H1 (cell line): ENCODE measurements around the gene TPT1. TPM values are rescaled to one million over a fixed set of nuclear protein-coding genes. Genes with fewer than 3 reads are reported as not detected.

ENCODE experiments used
- CTCF ChIA-PET: fragments of 300-600 bp; sonication (Branson Sonifier 250); formaldehyde crosslinking; loops from one replicate; lab custom pipeline; 2021; ENCODE audit not compliant: partially characterized antibody; lab: Charles Lee
- POLR2A ChIA-PET: fragments of 300-600 bp; sonication (Branson Sonifier 250); formaldehyde crosslinking; loops from one replicate; lab custom pipeline; 2021; ENCODE audit warnings: inconsistent platforms; ENCODE audit not compliant: partially characterized antibody; lab: Charles Lee
- DNase-seq, 2 experiments: peaks; one replicate each; pipeline versions ENCODE4 v3.0.0 to v3.0.0-alpha.2; 2010 to 2022; ENCODE audit warnings: low spot score in 2 of 2, low read depth in 1 of 2, mixed read lengths in 1 of 2
- FAIRE-seq: peaks from 2 replicates; lab custom pipeline; 2011; peaks lifted over from hg19 to GRCh38; lab: Jason Lieb, UNC
- H2AFZ ChIP-seq: 2 replicates; pipeline ENCODE4 v1.8.1; 2012; ENCODE audit warnings: low read length, inconsistent platforms
- H2AK5ac ChIP-seq: 2 replicates; pipeline ENCODE4 v1.6.1; 2013; ENCODE audit warnings: low read depth, low read length
- H2BK120ac ChIP-seq: replicated peaks from 2 replicates; pipeline ENCODE3; 2013; ENCODE audit warnings: low read depth, low read length, inconsistent platforms
- H2BK12ac ChIP-seq: 2 replicates; pipeline ENCODE4 v1.6.1; 2013; ENCODE audit warnings: low read depth, low read length
- H2BK15ac ChIP-seq: 2 replicates; pipeline ENCODE4 v1.6.1; 2013; ENCODE audit warnings: low read length
- H2BK20ac ChIP-seq: 2 replicates; pipeline ENCODE4 v1.6.1; 2013; ENCODE audit warnings: low read length
- H2BK5ac ChIP-seq: 2 replicates; pipeline ENCODE4 v1.6.1; 2013; ENCODE audit warnings: low read depth, low read length
- H3K14ac ChIP-seq: 2 replicates; pipeline ENCODE4 v1.6.1; 2013; ENCODE audit warnings: inconsistent platforms; ENCODE audit not compliant: insufficient read length
- H3K18ac ChIP-seq: 2 replicates; pipeline ENCODE4 v1.6.1; 2013; ENCODE audit warnings: low read length; ENCODE audit errors: extremely low read depth
- H3K23ac ChIP-seq: 2 replicates; pipeline ENCODE4 v1.6.1; 2013; ENCODE audit warnings: inconsistent platforms; ENCODE audit not compliant: insufficient read length
- H3K23me2 ChIP-seq: 2 replicates; pipeline ENCODE4 v1.6.1; 2013; ENCODE audit warnings: low read depth, low read length
- H3K27ac ChIP-seq: 2 replicates; pipeline ENCODE4 v1.6.1; 2011; ENCODE audit warnings: low read depth, low read length, inconsistent platforms
- H3K27me3 ChIP-seq, 4 experiments: replicated peaks in 1 of 4; 1 replicate in 1 of 4; 2 replicates in 3 of 4; pipeline versions ENCODE4 v1.6.1 to v1.8.1; 2011 to 2013; ENCODE audit warnings: low read length in 3 of 4, mild to moderate bottlenecking in 3 of 4, inconsistent platforms in 2 of 4, mixed read lengths in 2 of 4, moderate library complexity in 1 of 4; ENCODE audit not compliant: control insufficient read depth in 3 of 4, insufficient read depth in 3 of 4; ENCODE audit errors: extremely low read depth in 1 of 4
- H3K36me3 ChIP-seq, 4 experiments: 2 replicates each; pipeline versions ENCODE4 v1.6.1 to v1.8.1; 2011 to 2013; ENCODE audit warnings: mild to moderate bottlenecking in 4 of 4, low read length in 3 of 4, moderate library complexity in 2 of 4, control low read depth in 1 of 4, inconsistent platforms in 1 of 4; ENCODE audit not compliant: insufficient read depth in 4 of 4, control insufficient read depth in 2 of 4
- H3K4ac ChIP-seq: replicated peaks from 2 replicates; pipeline ENCODE3; 2013; ENCODE audit warnings: low read length, low read depth, mixed read lengths, inconsistent platforms; ENCODE audit not compliant: insufficient read length
- H3K4me1 ChIP-seq, 4 experiments: replicated peaks in 1 of 4; 1 replicate in 1 of 4; 2 replicates in 3 of 4; pipeline versions ENCODE4 v1.6.1 to v1.8.1; 2011 to 2013; ENCODE audit warnings: low read length in 3 of 4, inconsistent platforms in 2 of 4, mixed read lengths in 1 of 4; ENCODE audit not compliant: insufficient read depth in 4 of 4, control insufficient read depth in 3 of 4
- H3K4me2 ChIP-seq, 2 experiments: 2 replicates each; pipeline versions ENCODE4 v1.6.1 to v1.8.1; 2011 to 2013; ENCODE audit warnings: low read depth in 2 of 2, low read length in 2 of 2, control low read depth in 1 of 2, inconsistent platforms in 1 of 2, mild to moderate bottlenecking in 1 of 2; ENCODE audit not compliant: insufficient read depth in 1 of 2
- H3K4me3 ChIP-seq, 4 experiments: fragments of 200-600, 300-600 bp in 1 of 4; sonication (generic), shearing (Covaris generic), sonication (Bioruptor Twin) in 1 of 4; 2 replicates each; pipeline versions ENCODE4 v1.5.1 to v1.8.1; 2011 to 2016; ENCODE audit warnings: low read length in 4 of 4, low read depth in 3 of 4, control low read depth in 2 of 4, inconsistent platforms in 2 of 4, mild to moderate bottlenecking in 2 of 4, mixed read lengths in 1 of 4, moderate library complexity in 1 of 4; ENCODE audit not compliant: insufficient read depth in 2 of 4; ENCODE audit errors: extremely low read depth in 1 of 4
- H3K56ac ChIP-seq: replicated peaks from 2 replicates; pipeline ENCODE3; 2013; ENCODE audit warnings: low read depth, mild to moderate bottlenecking, mixed read lengths, low read length, inconsistent platforms; ENCODE audit not compliant: insufficient read length
- H3K79me1 ChIP-seq: 2 replicates; pipeline ENCODE4 v1.6.1; 2013; ENCODE audit warnings: low read depth, low read length, control low read depth
- H3K79me2 ChIP-seq, 2 experiments: 2 replicates each; pipeline versions ENCODE4 v1.6.1 to v1.8.1; 2012 to 2013; ENCODE audit warnings: low read length in 2 of 2, mild to moderate bottlenecking in 2 of 2, inconsistent platforms in 1 of 2; ENCODE audit not compliant: insufficient read depth in 2 of 2, control insufficient read depth in 1 of 2
- H3K9ac ChIP-seq, 4 experiments: replicated peaks in 1 of 4; 1 replicate in 1 of 4; 2 replicates in 3 of 4; pipeline versions ENCODE4 v1.6.1 to v1.8.1; 2011 to 2013; ENCODE audit warnings: low read depth in 3 of 4, low read length in 3 of 4, control low read depth in 2 of 4, mild to moderate bottlenecking in 2 of 4, moderate library complexity in 2 of 4, inconsistent platforms in 1 of 4; ENCODE audit errors: extremely low read depth in 1 of 4
- H3K9me3 ChIP-seq, 2 experiments: 2 replicates each; pipeline versions ENCODE4 v1.6.1 to v1.8.1; 2012 to 2013; ENCODE audit warnings: mild to moderate bottlenecking in 2 of 2, moderate library complexity in 2 of 2, control low read depth in 1 of 2, inconsistent platforms in 1 of 2, low read depth in 1 of 2, low read length in 1 of 2, mixed read lengths in 1 of 2; ENCODE audit not compliant: insufficient read depth in 2 of 2
- H4K20me1 ChIP-seq, 2 experiments: replicated peaks in 1 of 2; 2 replicates each; pipeline versions ENCODE3 to v1.8.1; 2011 to 2013; ENCODE audit warnings: inconsistent platforms in 2 of 2, low read length in 2 of 2, mild to moderate bottlenecking in 1 of 2; ENCODE audit not compliant: insufficient read depth in 2 of 2, control insufficient read depth in 1 of 2
- H4K5ac ChIP-seq: 2 replicates; pipeline ENCODE4 v1.6.1; 2013; ENCODE audit warnings: low read length, low read depth, mixed read lengths, inconsistent platforms; ENCODE audit not compliant: insufficient read length
- H4K8ac ChIP-seq: 2 replicates; pipeline ENCODE4 v1.8.0; 2013; ENCODE audit warnings: mild to moderate bottlenecking, moderate library complexity, low read length, inconsistent platforms; ENCODE audit not compliant: insufficient read depth; ENCODE audit errors: extremely low read depth
- H4K91ac ChIP-seq: replicated peaks from 2 replicates; pipeline ENCODE3; 2013; ENCODE audit warnings: low read length, mixed read lengths, inconsistent platforms; ENCODE audit not compliant: insufficient read length
- RNF2 ChIP-seq: fragments of 200-900, 300-1000 bp; sonication (generic); IDR thresholded peaks from 2 replicates; pipeline ENCODE4 v1.7.1; 2016; ENCODE audit warnings: borderline replicate concordance, low read depth, mild to moderate bottlenecking, antibody characterized with exemption, low read length; ENCODE audit not compliant: poor library complexity, severe bottlenecking; ENCODE audit errors: missing control alignments
- WGBS, 2 experiments: shearing (Covaris generic) in 1 of 2; methylation state at CpG; one replicate each; pipeline versions ENCODE4 v1.1.6 to v1.1.7; 2013 to 2015; ENCODE audit warnings: low lambda C conversion rate in 2 of 2, mixed read lengths in 2 of 2, inconsistent platforms in 1 of 2, low coverage in 1 of 2, missing lambda C conversion rate in 1 of 2; ENCODE audit not compliant: insufficient replicate concordance in 2 of 2, insufficient coverage in 1 of 2, insufficient read length in 1 of 2; ENCODE audit errors: extremely low coverage in 1 of 2, missing lambda C conversion rate in 1 of 2; 5-methylcytosine and 5-hydroxymethylcytosine counted together
- polyA plus RNA-seq, 7 experiments: library from polyadenylated mRNA; depleted of rRNA in 3 of 7; stranded (reverse) in 5 of 7; unstranded in 2 of 7; fragments of >200 nt in 5 of 7; fragments of 200-250 nt in 2 of 7; gene quantifications; 1 replicate in 5 of 7; 2 replicates in 1 of 7; 4 replicates in 1 of 7; pipeline versions ENCODE4 v1.2.1 to v1.2.3, GENCODE V29; 2011 to 2013; ENCODE audit warnings: missing spikeins in 2 of 7, mixed read lengths in 2 of 7
- total RNA-seq: library from RNA; stranded (reverse); fragmentation: NEBNext Ultra II Directional; extraction: Animal tissue kit (Norgen Biotek cat#: 25700); gene quantifications from 2 replicates; pipeline ENCODE4 v1.2.1, GENCODE V29; 2021

TPT1 gene
- total and polyA plus RNA-seq, 2 of the 8 experiments (the other 6 are each of a cell fraction or from before 2014, with no cell fraction given): 2,245 to 2,279 TPM

DNA sequence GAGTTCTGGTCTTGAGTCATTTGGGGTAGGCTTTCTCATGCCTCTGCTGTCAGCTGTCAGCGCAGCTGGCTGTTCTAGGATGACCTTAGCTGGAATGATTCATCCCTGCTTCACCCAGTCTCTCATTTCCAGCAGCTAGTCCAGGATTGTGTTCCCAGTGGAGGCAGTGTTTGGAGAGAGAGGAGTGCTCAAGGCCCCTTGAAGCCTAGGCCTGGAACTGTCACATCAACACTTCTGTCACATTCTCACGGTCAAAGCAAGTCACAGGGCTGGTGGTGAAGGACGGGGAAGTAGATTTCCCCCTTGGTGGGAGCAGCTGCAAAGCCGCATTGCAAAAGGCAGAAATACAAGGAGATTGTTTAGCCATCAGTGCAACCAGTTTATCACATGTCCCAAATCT is 15.2 kb downstream of the TPT1 start:
- H3K27ac ChIP-seq: no peak overlapping the region
- H3K18ac ChIP-seq: no peak overlapping the region
- H3K23ac ChIP-seq: no peak overlapping the region
- FAIRE-seq: no peak
- H3K79me2 ChIP-seq: no peaks in the 10 kb centered on the region
- no peaks in the 10 kb centered on the region for H3K27me3 ChIP-seq
- no peak overlapping the region for H2BK5ac ChIP-seq
- H3K14ac ChIP-seq: no peak overlapping the region
- H2BK15ac ChIP-seq: no peak overlapping the region
- POLR2A ChIA-PET: interaction anchor here (0.6 to 17.8 kb wide), 4 partner anchors 9 to 40 kb away, joined by 3 to 319 read pairs (median 4); partner anchors contain the start of gene TPT1
- DNase-seq: no peak
- H4K5ac ChIP-seq: no peak overlapping the region
- no peak overlapping the region for H4K91ac ChIP-seq
- H3K9me3 ChIP-seq: no peaks in the 10 kb centered on the region
- H3K4me1 ChIP-seq: no peaks in the 10 kb centered on the region
- H3K79me1 ChIP-seq: no peaks in the 10 kb centered on the region
- H3K36me3 ChIP-seq: no peaks in the 10 kb centered on the region
- H2BK120ac ChIP-seq: no peak overlapping the region
- H2AFZ ChIP-seq: no peak overlapping the region
- H3K4me2 ChIP-seq: no peak overlapping the region
- no peak overlapping the region for H2AK5ac ChIP-seq
- H4K8ac ChIP-seq: no peak overlapping the region
- no peak overlapping the region for H2BK12ac ChIP-seq
- no peak overlapping the region for H2BK20ac ChIP-seq
- CTCF ChIA-PET: interaction anchor here (0.9 to 1.6 kb wide), 4 partner anchors 10 to 278 kb away, joined by 3 to 6 read pairs (median 4); no protein-coding TSS in a partner anchor
- H3K23me2 ChIP-seq: no peaks in the 10 kb centered on the region
- 95% methylated on average over 4 of the region's 4 CpGs; no CpG with 5 or more reads in 1 of the 2 experiments for WGBS, 2 experiments
- H3K4me3 ChIP-seq: no peak overlapping the region
- no peak for TF ChIP-seq RNF2
- no peak overlapping the region for H3K4ac ChIP-seq
- no peak overlapping the region for H3K56ac ChIP-seq
- H4K20me1 ChIP-seq: no peaks in the 10 kb centered on the region
- no peak overlapping the region for H3K9ac ChIP-seq
